ENCODE measurements around the gene ZSWIM3.
A peak's percentile ranks its signal among the peaks of the same experiment; 100 is the strongest.

ZSWIM3 gene

GRCh38 chr20:45836841-45837240, 20.6 kb upstream of the ZSWIM3 start:
- TF ChIP-seq ZNF274 (IDR thresholded peaks at IDR 0.05; ENCODE audit: low read depth, low read length): no peak
- H3K4me3 ChIP-seq (ENCODE audit: low read length): no peak overlapping the region

- no peak for TF ChIP-seq ZNF274 (IDR thresholded peaks at IDR 0.05; ENCODE audit: low read depth, low read length)
Measured at GRCh38 chr20:45840700-45841198, 16.7 kb upstream of the ZSWIM3 start.

GRCh38 chr20:45841407-45842129, 15.8 kb upstream of the ZSWIM3 start:
- H3K4me3 ChIP-seq (ENCODE audit: low read length): no peak overlapping the region
- no peak for TF ChIP-seq ZNF274 (IDR thresholded peaks at IDR 0.05; ENCODE audit: low read depth, low read length)

More at GRCh38 chr20:45840700-45841198, 16.7 kb upstream of the ZSWIM3 start:
- H3K4me3 ChIP-seq (ENCODE audit: low read length): no peak overlapping the region

GRCh38 chr20:45842169-45842812, 15.1 kb upstream of the ZSWIM3 start:
- no peak for TF ChIP-seq ZNF274 (IDR thresholded peaks at IDR 0.05; ENCODE audit: low read depth, low read length)
- no peak overlapping the region for H3K4me3 ChIP-seq (ENCODE audit: low read length)

GRCh38 chr20:45843506-45843905, 13.9 kb upstream of the ZSWIM3 start:
- no peak overlapping the region for H3K4me3 ChIP-seq (ENCODE audit: low read length)
- TF ChIP-seq ZNF274 (IDR thresholded peaks at IDR 0.05; ENCODE audit: low read depth, low read length): no peak

- H3K4me3 ChIP-seq (ENCODE audit: low read length): no peak overlapping the region
- TF ChIP-seq ZNF274 (IDR thresholded peaks at IDR 0.05; ENCODE audit: low read depth, low read length): no peak
Measured at GRCh38 chr20:45845452-45845851, 12.0 kb upstream of the ZSWIM3 start.

- TF ChIP-seq ZNF274 (IDR thresholded peaks at IDR 0.05; ENCODE audit: low read depth, low read length): no peak
- H3K4me3 ChIP-seq (ENCODE audit: low read length): no peak overlapping the region
Measured at GRCh38 chr20:45848421-45848820, 9.0 kb upstream of the ZSWIM3 start.

- H3K4me3 ChIP-seq (ENCODE audit: low read length): no peak overlapping the region
- no peak for TF ChIP-seq ZNF274 (IDR thresholded peaks at IDR 0.05; ENCODE audit: low read depth, low read length)
Measured at GRCh38 chr20:45848969-45849582, 8.3 kb upstream of the ZSWIM3 start.

- no peak for TF ChIP-seq ZNF274 (IDR thresholded peaks at IDR 0.05; ENCODE audit: low read depth, low read length)
- H3K4me3 ChIP-seq (ENCODE audit: low read length): no peak overlapping the region
Measured at GRCh38 chr20:45850238-45850637, 7.2 kb upstream of the ZSWIM3 start.

- TF ChIP-seq ZNF274 (IDR thresholded peaks at IDR 0.05; ENCODE audit: low read depth, low read length): no peak
- no peak overlapping the region for H3K4me3 ChIP-seq (ENCODE audit: low read length)
Measured at GRCh38 chr20:45850926-45851325, 6.5 kb upstream of the ZSWIM3 start.

- no peak for TF ChIP-seq ZNF274 (IDR thresholded peaks at IDR 0.05; ENCODE audit: low read depth, low read length)
- H3K4me3 ChIP-seq (ENCODE audit: low read length): no peak overlapping the region
Measured at GRCh38 chr20:45851501-45851900, 5.9 kb upstream of the ZSWIM3 start.

GRCh38 chr20:45852326-45852725, 5.1 kb upstream of the ZSWIM3 start:
- no peak for TF ChIP-seq ZNF274 (IDR thresholded peaks at IDR 0.05; ENCODE audit: low read depth, low read length)
- H3K4me3 ChIP-seq (ENCODE audit: low read length): no peak overlapping the region

GRCh38 chr20:45853484-45853883, 3.9 kb upstream of the ZSWIM3 start:
- H3K4me3 ChIP-seq (ENCODE audit: low read length): no peak overlapping the region
- TF ChIP-seq ZNF274 (IDR thresholded peaks at IDR 0.05; ENCODE audit: low read depth, low read length): no peak

GRCh38 chr20:45857882-45858216, 435 bp downstream of the ZSWIM3 start:
- H3K4me3 ChIP-seq (ENCODE audit: low read length): peak overlapping the region; percentile 76
- TF ChIP-seq ZNF274 (IDR thresholded peaks at IDR 0.05; ENCODE audit: low read depth, low read length): no peak

GRCh38 chr20:45859916-45860315, 2.5 kb downstream of the ZSWIM3 start:
- TF ChIP-seq ZNF274 (IDR thresholded peaks at IDR 0.05; ENCODE audit: low read depth, low read length): no peak
- no peak overlapping the region for H3K4me3 ChIP-seq (ENCODE audit: low read length)
